ENCODE measurements around the gene SMOC2.

DNA sequence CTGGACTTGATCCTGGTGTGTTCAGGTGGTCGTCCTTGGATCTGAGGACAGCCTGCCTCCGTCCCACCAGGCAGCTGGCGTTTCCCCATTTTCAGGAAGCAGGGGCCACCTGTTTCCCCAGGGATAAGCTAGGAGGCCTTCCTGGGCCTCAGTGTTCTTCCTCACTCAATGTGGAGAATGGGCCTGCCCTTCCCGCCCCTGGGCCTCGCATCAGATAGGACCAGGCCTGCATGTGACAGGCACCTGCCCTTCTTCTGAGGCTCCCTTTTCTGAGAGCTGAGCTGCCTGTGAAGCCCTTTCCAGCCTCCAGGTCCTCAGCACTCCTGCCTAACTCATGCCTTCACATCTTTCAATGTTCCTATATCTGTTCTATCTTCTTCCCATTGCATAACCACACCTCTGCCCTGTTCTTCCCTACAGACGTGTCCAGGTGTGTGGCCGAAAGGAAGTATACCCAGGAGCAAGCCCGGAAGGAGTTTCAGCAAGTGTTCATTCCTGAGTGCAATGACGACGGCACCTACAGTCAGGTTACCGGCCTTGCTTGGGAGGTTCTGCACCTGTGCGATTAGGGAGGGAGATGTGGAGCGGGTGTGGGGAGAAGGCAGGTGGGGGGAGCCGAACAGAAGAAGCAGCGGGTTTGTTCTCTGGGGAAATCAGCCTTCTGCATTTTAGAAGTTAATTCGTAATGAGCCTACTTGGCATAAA, 85.1 kb downstream of the SMOC2 start:
- TF ChIP-seq, protein P1, sequence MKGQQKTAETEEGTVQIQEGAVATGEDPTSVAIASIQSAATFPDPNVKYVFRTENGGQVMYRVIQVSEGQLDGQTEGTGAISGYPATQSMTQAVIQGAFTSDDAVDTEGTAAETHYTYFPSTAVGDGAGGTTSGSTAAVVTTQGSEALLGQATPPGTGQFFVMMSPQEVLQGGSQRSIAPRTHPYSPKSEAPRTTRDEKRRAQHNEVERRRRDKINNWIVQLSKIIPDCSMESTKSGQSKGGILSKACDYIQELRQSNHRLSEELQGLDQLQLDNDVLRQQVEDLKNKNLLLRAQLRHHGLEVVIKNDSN (IDR thresholded peaks at IDR 0.05): no peak
- TF ChIP-seq CEBPB (IDR thresholded peaks at IDR 0.05): no peak
- TF ChIP-seq, protein P2, sequence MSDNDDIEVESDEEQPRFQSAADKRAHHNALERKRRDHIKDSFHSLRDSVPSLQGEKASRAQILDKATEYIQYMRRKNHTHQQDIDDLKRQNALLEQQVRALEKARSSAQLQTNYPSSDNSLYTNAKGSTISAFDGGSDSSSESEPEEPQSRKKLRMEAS (IDR thresholded peaks at IDR 0.05): no peak
- TF ChIP-seq EP300 (IDR thresholded peaks at IDR 0.05; ENCODE audit: borderline replicate concordance): no peak
- no peak for TF ChIP-seq RAD21 (IDR thresholded peaks at IDR 0.05; ENCODE audit: low read depth)
- TF ChIP-seq, protein P3, sequence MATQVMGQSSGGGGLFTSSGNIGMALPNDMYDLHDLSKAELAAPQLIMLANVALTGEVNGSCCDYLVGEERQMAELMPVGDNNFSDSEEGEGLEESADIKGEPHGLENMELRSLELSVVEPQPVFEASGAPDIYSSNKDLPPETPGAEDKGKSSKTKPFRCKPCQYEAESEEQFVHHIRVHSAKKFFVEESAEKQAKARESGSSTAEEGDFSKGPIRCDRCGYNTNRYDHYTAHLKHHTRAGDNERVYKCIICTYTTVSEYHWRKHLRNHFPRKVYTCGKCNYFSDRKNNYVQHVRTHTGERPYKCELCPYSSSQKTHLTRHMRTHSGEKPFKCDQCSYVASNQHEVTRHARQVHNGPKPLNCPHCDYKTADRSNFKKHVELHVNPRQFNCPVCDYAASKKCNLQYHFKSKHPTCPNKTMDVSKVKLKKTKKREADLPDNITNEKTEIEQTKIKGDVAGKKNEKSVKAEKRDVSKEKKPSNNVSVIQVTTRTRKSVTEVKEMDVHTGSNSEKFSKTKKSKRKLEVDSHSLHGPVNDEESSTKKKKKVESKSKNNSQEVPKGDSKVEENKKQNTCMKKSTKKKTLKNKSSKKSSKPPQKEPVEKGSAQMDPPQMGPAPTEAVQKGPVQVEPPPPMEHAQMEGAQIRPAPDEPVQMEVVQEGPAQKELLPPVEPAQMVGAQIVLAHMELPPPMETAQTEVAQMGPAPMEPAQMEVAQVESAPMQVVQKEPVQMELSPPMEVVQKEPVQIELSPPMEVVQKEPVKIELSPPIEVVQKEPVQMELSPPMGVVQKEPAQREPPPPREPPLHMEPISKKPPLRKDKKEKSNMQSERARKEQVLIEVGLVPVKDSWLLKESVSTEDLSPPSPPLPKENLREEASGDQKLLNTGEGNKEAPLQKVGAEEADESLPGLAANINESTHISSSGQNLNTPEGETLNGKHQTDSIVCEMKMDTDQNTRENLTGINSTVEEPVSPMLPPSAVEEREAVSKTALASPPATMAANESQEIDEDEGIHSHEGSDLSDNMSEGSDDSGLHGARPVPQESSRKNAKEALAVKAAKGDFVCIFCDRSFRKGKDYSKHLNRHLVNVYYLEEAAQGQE (IDR thresholded peaks at IDR 0.05; ENCODE audit: low read depth): no peak
- TF ChIP-seq TAF1 (IDR thresholded peaks at IDR 0.05; ENCODE audit: low read depth): no peak
- no peak for TF ChIP-seq TEAD4 (IDR thresholded peaks at IDR 0.05)
- no peak for TF ChIP-seq YY1 (IDR thresholded peaks at IDR 0.05; ENCODE audit: low read depth)
- TF ChIP-seq ZBTB7A (IDR thresholded peaks at IDR 0.05; ENCODE audit: low read depth): no peak
- no peak for TF ChIP-seq CREB1 (IDR thresholded peaks at IDR 0.05; ENCODE audit: low read depth)
- no peak for TF ChIP-seq NFIC (IDR thresholded peaks at IDR 0.05)
- TF ChIP-seq EGR1 (IDR thresholded peaks at IDR 0.05): no peak
